SJSA1 (cell line): ENCODE measurements around the gene MUC2. TPM values are rescaled to one million over a fixed set of nuclear protein-coding genes. Genes with fewer than 3 reads are reported as not detected.

Experiments used
- DNase-seq, 2 experiments: peaks; one replicate each; pipeline ENCODE4 v3.0.0-alpha.2; 2015 to 2020; ENCODE audit warnings: low spot score in 2 of 2, low read depth in 1 of 2
- H3K27ac ChIP-seq: fragments of 250-450 bp; sonication (Bioruptor Pico); 2 replicates; pipeline ENCODE4 v1.5.1; 2020; ENCODE audit warnings: mild to moderate bottlenecking, moderate library complexity
- H3K27me3 ChIP-seq: fragments of 250-450 bp; sonication (Bioruptor Pico); replicated peaks from 2 replicates; pipeline ENCODE4 v1.5.1; 2020; ENCODE audit warnings: mild to moderate bottlenecking, moderate library complexity
- H3K36me3 ChIP-seq: fragments of 250-450 bp; sonication (Bioruptor Pico); 2 replicates; pipeline ENCODE4 v1.5.1; 2020; ENCODE audit warnings: mild to moderate bottlenecking
- H3K4me1 ChIP-seq: fragments of 250-450 bp; sonication (Bioruptor Pico); replicated peaks from 2 replicates; pipeline ENCODE4 v1.6.1; 2021; ENCODE audit warnings: mild to moderate bottlenecking
- H3K4me3 ChIP-seq: fragments of 250-450 bp; sonication (Bioruptor Pico); 2 replicates; pipeline ENCODE4 v1.5.1; 2020; ENCODE audit warnings: mild to moderate bottlenecking
- H3K9me3 ChIP-seq: fragments of 250-450 bp; sonication (Bioruptor Pico); replicated peaks from 2 replicates; pipeline ENCODE4 v1.5.1; 2020; ENCODE audit warnings: mild to moderate bottlenecking
- total RNA-seq: library from RNA; depleted of rRNA; stranded (reverse); fragments of >200 nt; shearing (Covaris generic); gene quantifications from 2 replicates; pipeline ENCODE4 v1.2.3, GENCODE V29; 2014

MUC2 gene
- total RNA-seq, 1 experiment from 2014 or later = not detected

DNA sequence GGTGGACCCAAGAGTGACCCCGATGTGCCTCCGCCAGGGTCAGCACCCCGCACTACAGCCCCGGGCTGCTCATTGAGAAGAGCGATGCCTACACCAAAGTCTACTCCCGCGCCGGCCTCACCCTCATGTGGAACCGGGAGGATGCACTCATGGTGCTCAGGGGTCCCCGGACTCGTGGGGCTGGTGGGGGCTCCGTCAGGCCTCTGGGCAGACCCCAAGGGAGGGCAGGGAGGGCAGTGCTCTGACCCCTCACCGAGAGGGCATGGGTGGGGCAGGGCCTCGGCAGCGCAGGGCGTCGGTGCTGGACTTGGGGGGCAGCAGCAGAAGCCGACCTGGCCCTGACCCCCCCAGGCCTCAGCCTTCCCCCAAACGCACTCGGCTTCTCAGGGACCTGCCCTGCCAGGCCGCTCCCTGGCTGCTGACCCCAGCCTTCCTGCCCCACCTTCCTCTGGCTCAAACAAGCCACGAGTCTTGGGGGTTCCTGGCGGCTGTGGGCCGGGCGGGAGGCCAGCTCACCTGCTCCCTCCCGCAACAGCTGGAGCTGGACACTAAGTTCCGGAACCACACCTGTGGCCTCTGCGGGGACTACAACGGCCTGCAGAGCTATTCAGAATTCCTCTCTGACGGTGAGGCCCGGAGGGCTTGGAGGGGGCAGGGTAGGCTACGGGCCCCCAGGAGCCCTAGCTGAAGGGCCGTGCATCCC lies 2.9 kb downstream of the MUC2 start:
- no peak for DNase-seq
- Histone ChIP-seq H3K27me3 (no peaks in the 10 kb centered on the region), H3K4me1 (peaks cover 14% of the 10 kb centered on the region), H3K36me3 (no peaks in the 10 kb centered on the region), H3K27ac (no peak overlapping the region), H3K4me3 (no peak overlapping the region), H3K9me3 (no peaks in the 10 kb centered on the region)

GRCh38 chr11:1078191-1078601 lies 3.5 kb downstream of the MUC2 start:
- no peak overlapping the region for H3K27ac ChIP-seq
- DNase-seq = no peak
- H3K36me3 ChIP-seq = no peaks in the 10 kb centered on the region
- H3K4me3 ChIP-seq = no peak overlapping the region
- H3K9me3 ChIP-seq = no peaks in the 10 kb centered on the region
- H3K4me1 ChIP-seq = peaks cover 8% of the 10 kb centered on the region
- no peaks in the 10 kb centered on the region for H3K27me3 ChIP-seq

GRCh38 chr11:1081601-1082311 lies 7.1 kb downstream of the MUC2 start:
- no peaks in the 10 kb centered on the region for H3K9me3 ChIP-seq
- H3K27me3 ChIP-seq = no peaks in the 10 kb centered on the region
- no peaks in the 10 kb centered on the region for H3K4me1 ChIP-seq
- no peak overlapping the region for H3K27ac ChIP-seq
- H3K36me3 ChIP-seq = no peaks in the 10 kb centered on the region
- DNase-seq = no peak
- H3K4me3 ChIP-seq = no peak overlapping the region

GRCh38 chr11:1082346-1082727 lies 7.7 kb downstream of the MUC2 start:
- no peak overlapping the region for H3K27ac ChIP-seq
- no peak overlapping the region for H3K4me3 ChIP-seq
- H3K36me3 ChIP-seq = no peaks in the 10 kb centered on the region
- H3K27me3 ChIP-seq = no peaks in the 10 kb centered on the region
- no peak for DNase-seq
- no peaks in the 10 kb centered on the region for H3K4me1 ChIP-seq
- no peaks in the 10 kb centered on the region for H3K9me3 ChIP-seq

GRCh38 chr11:1082728-1083620 lies 8.3 kb downstream of the MUC2 start:
- Histone ChIP-seq H3K36me3 (no peaks in the 10 kb centered on the region), H3K27me3 (no peaks in the 10 kb centered on the region), H3K4me3 (no peak overlapping the region), H3K9me3 (no peaks in the 10 kb centered on the region), H3K27ac (no peak overlapping the region), H3K4me1 (no peaks in the 10 kb centered on the region)
- DNase-seq = no peak

DNA sequence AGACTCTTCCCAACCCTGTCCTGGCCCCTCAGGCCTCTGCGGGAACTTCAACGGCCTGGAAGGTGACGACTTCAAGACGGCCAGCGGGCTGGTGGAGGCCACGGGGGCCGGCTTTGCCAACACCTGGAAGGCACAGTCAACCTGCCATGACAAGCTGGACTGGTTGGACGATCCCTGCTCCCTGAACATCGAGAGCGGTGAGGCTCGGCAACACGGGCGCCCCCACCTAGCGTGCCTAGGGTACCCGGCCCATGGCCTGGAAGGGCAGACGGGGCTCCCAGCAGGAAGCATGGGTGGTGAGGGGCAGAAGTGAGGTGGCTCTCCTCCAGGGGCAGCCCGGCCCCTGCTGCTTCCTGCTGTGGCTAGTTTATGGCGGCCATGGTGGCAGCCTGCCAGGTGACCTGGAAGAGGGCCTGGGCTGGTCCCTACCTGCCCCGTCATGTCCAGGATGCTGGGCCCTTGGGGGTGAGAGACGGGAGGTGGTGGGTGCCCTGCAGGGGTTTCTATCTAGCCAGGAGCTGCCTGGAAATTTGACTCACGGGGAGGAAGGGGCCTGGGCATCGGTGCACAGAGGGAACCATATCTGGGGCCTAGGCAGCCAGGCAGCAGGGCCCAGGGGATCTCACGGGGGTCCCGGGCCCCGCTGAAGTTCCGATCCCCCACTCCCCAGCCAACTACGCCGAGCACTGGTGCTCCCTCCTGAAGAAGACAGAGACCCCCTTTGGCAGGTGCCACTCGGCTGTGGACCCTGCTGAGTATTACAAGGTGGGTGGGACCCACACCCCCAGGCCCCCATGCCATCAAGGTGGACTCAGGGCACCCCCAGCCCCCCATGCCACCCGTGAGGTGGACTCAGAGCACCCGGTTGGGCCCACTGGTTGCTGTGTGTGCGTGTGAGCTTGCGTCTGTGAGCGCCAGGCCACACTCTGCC lies 9.2 kb downstream of the MUC2 start:
- no peaks in the 10 kb centered on the region for H3K9me3 ChIP-seq
- H3K4me3 ChIP-seq = no peak overlapping the region
- no peaks in the 10 kb centered on the region for H3K4me1 ChIP-seq
- H3K27ac ChIP-seq = no peak overlapping the region
- H3K27me3 ChIP-seq = no peaks in the 10 kb centered on the region
- no peak for DNase-seq
- no peaks in the 10 kb centered on the region for H3K36me3 ChIP-seq

GRCh38 chr11:1084561-1085439 lies 10.1 kb downstream of the MUC2 start:
- no peak overlapping the region for H3K4me3 ChIP-seq
- DNase-seq = no peak
- H3K27ac ChIP-seq = no peak overlapping the region
- no peaks in the 10 kb centered on the region for H3K9me3 ChIP-seq
- no peaks in the 10 kb centered on the region for H3K4me1 ChIP-seq
- no peaks in the 10 kb centered on the region for H3K27me3 ChIP-seq
- H3K36me3 ChIP-seq = no peaks in the 10 kb centered on the region

DNA sequence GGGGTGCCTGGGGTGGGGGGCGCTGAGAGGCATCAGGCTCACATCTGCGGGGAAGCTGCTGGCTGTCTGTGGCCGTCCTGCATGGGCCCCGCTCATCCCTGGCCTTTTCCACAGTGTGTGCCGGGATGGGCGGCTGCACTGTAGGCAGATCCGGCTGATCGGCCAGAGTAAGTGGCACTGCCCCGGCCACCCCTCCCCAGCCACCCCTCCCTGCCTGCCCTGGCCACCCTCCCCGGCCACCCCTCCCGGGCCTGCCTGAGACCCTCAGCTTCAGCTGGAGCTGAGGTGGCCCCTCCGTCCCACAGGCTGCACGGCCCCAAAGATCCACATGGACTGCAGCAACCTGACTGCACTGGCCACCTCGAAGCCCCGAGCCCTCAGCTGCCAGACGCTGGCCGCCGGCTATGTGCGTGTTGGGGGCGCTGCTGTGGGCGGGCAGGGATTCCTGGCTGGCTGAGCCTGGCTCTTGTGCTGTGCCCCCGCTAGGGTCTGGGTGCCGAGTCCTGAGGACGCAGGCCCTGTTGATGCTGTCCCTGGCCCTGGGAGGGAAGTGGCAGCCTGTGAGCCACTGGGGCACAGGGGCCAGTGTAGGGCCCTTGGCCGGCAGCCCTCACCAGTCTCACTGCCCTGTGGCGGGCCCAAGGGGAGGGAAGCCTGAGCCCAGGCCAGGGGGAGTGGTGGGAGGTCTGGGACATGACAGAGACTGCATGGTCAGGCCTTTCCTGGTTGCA lies 10.9 kb downstream of the MUC2 start:
- Histone ChIP-seq H3K36me3 (no peaks in the 10 kb centered on the region), H3K27ac (no peak overlapping the region), H3K27me3 (no peaks in the 10 kb centered on the region), H3K4me1 (no peaks in the 10 kb centered on the region), H3K9me3 (no peaks in the 10 kb centered on the region), H3K4me3 (no peak overlapping the region)
- DNase-seq = no peak

- no peaks in the 10 kb centered on the region for H3K9me3 ChIP-seq
- no peak for DNase-seq
Measured at GRCh38 chr11:1086171-1087102, 11.8 kb downstream of the MUC2 start.

GRCh38 chr11:1087279-1087960 lies 12.7 kb downstream of the MUC2 start:
- H3K36me3 ChIP-seq = no peaks in the 10 kb centered on the region
- H3K9me3 ChIP-seq = no peaks in the 10 kb centered on the region
- H3K4me1 ChIP-seq = no peaks in the 10 kb centered on the region
- H3K27me3 ChIP-seq = no peaks in the 10 kb centered on the region
- no peak overlapping the region for H3K4me3 ChIP-seq
- no peak overlapping the region for H3K27ac ChIP-seq
- no peak for DNase-seq

More at GRCh38 chr11:1086171-1087102, 11.8 kb downstream of the MUC2 start:
- Histone ChIP-seq H3K27me3 (no peaks in the 10 kb centered on the region), H3K27ac (no peak overlapping the region), H3K4me3 (no peak overlapping the region), H3K36me3 (no peaks in the 10 kb centered on the region), H3K4me1 (no peaks in the 10 kb centered on the region)
